Lower lobe of right lung (tissue), 2 donors: ENCODE measurements around the gene TLX2. TPM values are rescaled to one million over a fixed set of nuclear protein-coding genes. Genes with fewer than 3 reads are reported as not detected.
A peak's percentile ranks its signal among the peaks of the same experiment; 100 is the strongest.

Source experiments
- ATAC-seq, 2 donors: fragments of 200-7000 bp; cut with Tn5 transposase; one replicate each; pipeline ENCODE4 v1.9.1; 2020 to 2022; ENCODE audit warnings: mild to moderate bottlenecking in 2 of 2, moderate library complexity in 2 of 2
- DNase-seq: peaks from one replicate; pipeline ENCODE4 v3.0.0-alpha.2; 2020
- H3K27ac ChIP-seq: fragments of 200-600 bp; one replicate; pipeline ENCODE4 v1.8.0; 2022
- H3K27me3 ChIP-seq: fragments of 200-600 bp; one replicate; pipeline ENCODE4 v1.8.0; 2022; ENCODE audit warnings: low read depth
- H3K36me3 ChIP-seq: fragments of 200-600 bp; one replicate; pipeline ENCODE4 v1.8.0; 2022; ENCODE audit warnings: mild to moderate bottlenecking
- H3K4me1 ChIP-seq: fragments of 200-600 bp; one replicate; pipeline ENCODE4 v1.8.0; 2022
- H3K4me3 ChIP-seq: fragments of 200-600 bp; one replicate; pipeline ENCODE4 v1.8.0; 2022; ENCODE audit warnings: mild to moderate bottlenecking
- H3K9me3 ChIP-seq: fragments of 200-600 bp; one replicate; pipeline ENCODE4 v1.8.0; 2022
- CTCF ChIP-seq: fragments of 200-600 bp; IDR thresholded peaks from one replicate; pipeline ENCODE4 v1.8.0; 2022; ENCODE audit warnings: antibody characterized with exemption, mild to moderate bottlenecking
- intact Hi-C: fragments of 100-400 bp; cut with DNase I; formaldehyde crosslinking; loops from one replicate; pipeline ENCODE4 v1.11.0; 2022
- total RNA-seq: library from RNA; stranded (reverse); fragmentation: NEBNext Ultra II Directional; extraction: Animal tissue kit (Norgen Biotek cat#: 25700); gene quantifications from one replicate; pipeline ENCODE4 v1.2.1, GENCODE V29; 2021
- donor health status: DM: no; HTN: yes; CAD: no; lungs with severe emphysema.

The TLX2 gene
- total RNA-seq, 1 donor from 2014 or later: not detected

- no peaks in the 10 kb centered on the region for H3K27me3 ChIP-seq
- intact Hi-C loops: no loop called here
- H3K4me3 ChIP-seq: no peak overlapping the region
- ATAC-seq (no peak), DNase-seq (no peak)
- no peaks in the 10 kb centered on the region for H3K9me3 ChIP-seq
- H3K27ac ChIP-seq: no peak overlapping the region
- H3K4me1 ChIP-seq: no peaks in the 10 kb centered on the region
- TF ChIP-seq CTCF: no peak
- no peaks in the 10 kb centered on the region for H3K36me3 ChIP-seq
Observed at GRCh38 chr2:74538881-74539339, 24.7 kb downstream of the TLX2 start.

- peak in 1 of 2 donors; percentile 6 for ATAC-seq
- H3K4me1 ChIP-seq: no peaks in the 10 kb centered on the region
- H3K27ac ChIP-seq: peak overlapping the region; percentile 39
Observed at GRCh38 chr2:74540291-74540690, 26.0 kb downstream of the TLX2 start.

GRCh38 chr2:74542978-74543377 lies 28.7 kb downstream of the TLX2 start:
- intact Hi-C loops: no loop called here
- H3K9me3 ChIP-seq: no peaks in the 10 kb centered on the region
- no peak overlapping the region for H3K4me3 ChIP-seq
- no peak for DNase-seq
- TF ChIP-seq CTCF: no peak
- no peaks in the 10 kb centered on the region for H3K27me3 ChIP-seq
- H3K4me1 ChIP-seq: no peaks in the 10 kb centered on the region
- no peak for ATAC-seq
- H3K27ac ChIP-seq: no peak overlapping the region
- H3K36me3 ChIP-seq: no peaks in the 10 kb centered on the region

More at GRCh38 chr2:74540291-74540690, 26.0 kb downstream of the TLX2 start:
- intact Hi-C loops: no loop called here
- Histone ChIP-seq H3K36me3 (no peaks in the 10 kb centered on the region), H3K27me3 (no peaks in the 10 kb centered on the region), H3K9me3 (no peaks in the 10 kb centered on the region), H3K4me3 (no peak overlapping the region)
- no peak for DNase-seq
- no peak for TF ChIP-seq CTCF

- no peak for DNase-seq
- no peak overlapping the region for H3K4me3 ChIP-seq
- no peak overlapping the region for H3K27ac ChIP-seq
- no peaks in the 10 kb centered on the region for H3K27me3 ChIP-seq
- no peaks in the 10 kb centered on the region for H3K9me3 ChIP-seq
- ATAC-seq: no peak
- peaks cover 12% of the 10 kb centered on the region for H3K4me1 ChIP-seq
- no peak for TF ChIP-seq CTCF
- H3K36me3 ChIP-seq: no peaks in the 10 kb centered on the region
- intact Hi-C loops: no loop called here
Observed at GRCh38 chr2:74544634-74545033, 30.4 kb downstream of the TLX2 start.

- intact Hi-C loops: no loop called here
- H3K27me3 ChIP-seq: no peaks in the 10 kb centered on the region
- no peak for ATAC-seq
Observed at GRCh38 chr2:74546004-74546403, 31.8 kb downstream of the TLX2 start.

More at GRCh38 chr2:74546004-74546403, 31.8 kb downstream of the TLX2 start:
- no peaks in the 10 kb centered on the region for H3K9me3 ChIP-seq
- DNase-seq: no peak
- no peak for TF ChIP-seq CTCF
- H3K4me1 ChIP-seq: peaks cover 19% of the 10 kb centered on the region
- H3K36me3 ChIP-seq: no peaks in the 10 kb centered on the region
- H3K27ac ChIP-seq: no peak overlapping the region
- no peak overlapping the region for H3K4me3 ChIP-seq
